WTC11 (cell line): Measurements from ENCODE around the gene AGFG2.

Experiments
- CBFB ChIP-seq: sonication (generic); formaldehyde crosslinking; IDR thresholded peaks from 2 replicates; pipeline ENCODE4 v1.8.1; 2022; ENCODE audit warnings: mild to moderate bottlenecking, low read depth, missing genetic modification reagents
- ETV6 ChIP-seq: sonication (generic); formaldehyde crosslinking; IDR thresholded peaks from 2 replicates; pipeline ENCODE4 v1.8.1; 2022; ENCODE audit warnings: mild to moderate bottlenecking, missing genetic modification reagents
- KAT7 ChIP-seq: sonication (generic); formaldehyde crosslinking; IDR thresholded peaks from 2 replicates; pipeline ENCODE4 v1.8.1; 2023; ENCODE audit warnings: missing genetic modification reagents, mild to moderate bottlenecking, borderline replicate concordance
- PREB ChIP-seq: sonication (generic); formaldehyde crosslinking; IDR thresholded peaks from 2 replicates; pipeline ENCODE4 v1.8.1; 2022; ENCODE audit warnings: mild to moderate bottlenecking, missing genetic modification reagents, moderate library complexity, borderline replicate concordance
- RELA ChIP-seq: sonication (generic); formaldehyde crosslinking; IDR thresholded peaks from 2 replicates; pipeline ENCODE4 v1.8.1; 2022; ENCODE audit warnings: missing genetic modification reagents, mild to moderate bottlenecking, borderline replicate concordance
- TEAD4 ChIP-seq: sonication (generic); formaldehyde crosslinking; IDR thresholded peaks from 2 replicates; pipeline ENCODE4 v1.8.0; 2022; ENCODE audit warnings: mild to moderate bottlenecking, missing genetic modification reagents
- TP53 ChIP-seq: sonication (generic); formaldehyde crosslinking; IDR thresholded peaks from 2 replicates; pipeline ENCODE4 v1.8.1; 2023; ENCODE audit warnings: mild to moderate bottlenecking, missing genetic modification reagents
- ZNF138 ChIP-seq: sonication (generic); formaldehyde crosslinking; conservative IDR thresholded peaks from 2 replicates; pipeline ENCODE4 v1.8.1; 2022; ENCODE audit warnings: mild to moderate bottlenecking, moderate library complexity, missing genetic modification reagents
- ZNF219 ChIP-seq: sonication (generic); formaldehyde crosslinking; IDR thresholded peaks from 2 replicates; pipeline ENCODE4 v1.8.0; 2023; ENCODE audit warnings: missing genetic modification reagents, mild to moderate bottlenecking, borderline replicate concordance
- TF ChIP-seq, protein P1 (sequence below): sonication (generic); formaldehyde crosslinking; IDR thresholded peaks from 2 replicates; pipeline ENCODE4 v1.8.1; 2022; ENCODE audit warnings: mild to moderate bottlenecking, moderate library complexity, missing genetic modification reagents
- TF ChIP-seq, protein P2 (sequence below): fragments of 200-600 bp; IDR thresholded peaks from 2 replicates; pipeline ENCODE4 v1.8.0; 2022; ENCODE audit warnings: antibody characterized with exemption
- TF ChIP-seq, protein P3 (sequence below): sonication (generic); formaldehyde crosslinking; IDR thresholded peaks from 2 replicates; pipeline ENCODE4 v1.8.0; 2022; ENCODE audit warnings: mild to moderate bottlenecking, missing genetic modification reagents
- TF ChIP-seq, protein P4 (sequence below): sonication (generic); formaldehyde crosslinking; IDR thresholded peaks from 2 replicates; pipeline ENCODE4 v1.8.0; 2022; ENCODE audit warnings: mild to moderate bottlenecking, missing genetic modification reagents

GRCh38 chr7:100577507-100577906 lies 38.5 kb downstream of the AGFG2 start:
- TF ChIP-seq RELA (CRISPR knock-in tag), result no peak
- TF ChIP-seq ZNF219 (CRISPR knock-in tag), result no peak
- TF ChIP-seq, protein P1, sequence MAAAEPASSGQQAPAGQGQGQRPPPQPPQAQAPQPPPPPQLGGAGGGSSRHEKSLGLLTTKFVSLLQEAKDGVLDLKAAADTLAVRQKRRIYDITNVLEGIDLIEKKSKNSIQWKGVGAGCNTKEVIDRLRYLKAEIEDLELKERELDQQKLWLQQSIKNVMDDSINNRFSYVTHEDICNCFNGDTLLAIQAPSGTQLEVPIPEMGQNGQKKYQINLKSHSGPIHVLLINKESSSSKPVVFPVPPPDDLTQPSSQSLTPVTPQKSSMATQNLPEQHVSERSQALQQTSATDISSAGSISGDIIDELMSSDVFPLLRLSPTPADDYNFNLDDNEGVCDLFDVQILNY (CRISPR knock-in tag), result no peak
- TF ChIP-seq, protein P2, sequence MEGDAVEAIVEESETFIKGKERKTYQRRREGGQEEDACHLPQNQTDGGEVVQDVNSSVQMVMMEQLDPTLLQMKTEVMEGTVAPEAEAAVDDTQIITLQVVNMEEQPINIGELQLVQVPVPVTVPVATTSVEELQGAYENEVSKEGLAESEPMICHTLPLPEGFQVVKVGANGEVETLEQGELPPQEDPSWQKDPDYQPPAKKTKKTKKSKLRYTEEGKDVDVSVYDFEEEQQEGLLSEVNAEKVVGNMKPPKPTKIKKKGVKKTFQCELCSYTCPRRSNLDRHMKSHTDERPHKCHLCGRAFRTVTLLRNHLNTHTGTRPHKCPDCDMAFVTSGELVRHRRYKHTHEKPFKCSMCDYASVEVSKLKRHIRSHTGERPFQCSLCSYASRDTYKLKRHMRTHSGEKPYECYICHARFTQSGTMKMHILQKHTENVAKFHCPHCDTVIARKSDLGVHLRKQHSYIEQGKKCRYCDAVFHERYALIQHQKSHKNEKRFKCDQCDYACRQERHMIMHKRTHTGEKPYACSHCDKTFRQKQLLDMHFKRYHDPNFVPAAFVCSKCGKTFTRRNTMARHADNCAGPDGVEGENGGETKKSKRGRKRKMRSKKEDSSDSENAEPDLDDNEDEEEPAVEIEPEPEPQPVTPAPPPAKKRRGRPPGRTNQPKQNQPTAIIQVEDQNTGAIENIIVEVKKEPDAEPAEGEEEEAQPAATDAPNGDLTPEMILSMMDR, result no peak
- no peak for TF ChIP-seq ETV6 (CRISPR knock-in tag)
- TF ChIP-seq, protein P3, sequence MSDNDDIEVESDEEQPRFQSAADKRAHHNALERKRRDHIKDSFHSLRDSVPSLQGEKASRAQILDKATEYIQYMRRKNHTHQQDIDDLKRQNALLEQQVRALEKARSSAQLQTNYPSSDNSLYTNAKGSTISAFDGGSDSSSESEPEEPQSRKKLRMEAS (CRISPR knock-in tag), result no peak
- no peak for TF ChIP-seq CBFB (CRISPR knock-in tag)
- TF ChIP-seq KAT7 (CRISPR knock-in tag), result no peak
- TF ChIP-seq, protein P4, sequence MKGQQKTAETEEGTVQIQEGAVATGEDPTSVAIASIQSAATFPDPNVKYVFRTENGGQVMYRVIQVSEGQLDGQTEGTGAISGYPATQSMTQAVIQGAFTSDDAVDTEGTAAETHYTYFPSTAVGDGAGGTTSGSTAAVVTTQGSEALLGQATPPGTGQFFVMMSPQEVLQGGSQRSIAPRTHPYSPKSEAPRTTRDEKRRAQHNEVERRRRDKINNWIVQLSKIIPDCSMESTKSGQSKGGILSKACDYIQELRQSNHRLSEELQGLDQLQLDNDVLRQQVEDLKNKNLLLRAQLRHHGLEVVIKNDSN (CRISPR knock-in tag), result no peak
- no peak for TF ChIP-seq TEAD4 (CRISPR knock-in tag)
- no peak for TF ChIP-seq PREB
- no peak for TF ChIP-seq TP53
- no peak for TF ChIP-seq ZNF138 (CRISPR knock-in tag)
